Activated naive CD8-positive, alpha-beta T cell treated with anti-CD3 and anti-CD28 coated beads, Interleukin-2, amount 10 ng/mL, durations not matched to agents 7 days and 5 days (primary cell): ENCODE measurements around the gene PGAM2. TPM values are rescaled to one million over a fixed set of nuclear protein-coding genes. Genes with fewer than 3 reads are reported as not detected.

Source experiments
- ATAC-seq: fragments of 150-1000 bp; cut with Tn5 transposase; one replicate; pipeline ENCODE4 v1.10.0; 2021; ENCODE audit warnings: low read depth, moderate library complexity
- POLR2A ChIA-PET: fragments of 350-600 bp; sonication (Branson Sonifier 250); formaldehyde crosslinking; loops from one replicate; lab custom pipeline; 2021; ENCODE audit warnings: antibody characterized with exemption; lab: Charles Lee
- DNase-seq: peaks from one replicate; pipeline ENCODE4 v3.0.0; 2021
- H3K27ac Mint-ChIP-seq: one replicate; pipeline ENCODE4 v1.8.0; 2022; ENCODE audit warnings: mild to moderate bottlenecking, mixed read lengths
- H3K27me3 Mint-ChIP-seq: one replicate; pipeline ENCODE4 v1.8.0; 2022; ENCODE audit warnings: mild to moderate bottlenecking, moderate library complexity, mixed read lengths
- H3K36me3 Mint-ChIP-seq: one replicate; pipeline ENCODE4 v1.8.0; 2021; ENCODE audit warnings: mild to moderate bottlenecking, mixed read lengths
- H3K4me1 Mint-ChIP-seq: one replicate; pipeline ENCODE4 v1.8.0; 2021; ENCODE audit warnings: mixed read lengths
- H3K4me3 Mint-ChIP-seq: one replicate; pipeline ENCODE4 v1.8.0; 2022; ENCODE audit warnings: mild to moderate bottlenecking, moderate library complexity, mixed read lengths
- H3K9me3 Mint-ChIP-seq: one replicate; pipeline ENCODE4 v1.8.0; 2021; ENCODE audit warnings: mixed read lengths
- total RNA-seq, 2 experiments: library from RNA; stranded (reverse); gene quantifications; one replicate each; pipeline ENCODE4 v1.2.3, GENCODE V29; 2021

PGAM2 gene
- total RNA-seq, 2 experiments from 2014 or later: 0.74 to 2.1 TPM

DNA sequence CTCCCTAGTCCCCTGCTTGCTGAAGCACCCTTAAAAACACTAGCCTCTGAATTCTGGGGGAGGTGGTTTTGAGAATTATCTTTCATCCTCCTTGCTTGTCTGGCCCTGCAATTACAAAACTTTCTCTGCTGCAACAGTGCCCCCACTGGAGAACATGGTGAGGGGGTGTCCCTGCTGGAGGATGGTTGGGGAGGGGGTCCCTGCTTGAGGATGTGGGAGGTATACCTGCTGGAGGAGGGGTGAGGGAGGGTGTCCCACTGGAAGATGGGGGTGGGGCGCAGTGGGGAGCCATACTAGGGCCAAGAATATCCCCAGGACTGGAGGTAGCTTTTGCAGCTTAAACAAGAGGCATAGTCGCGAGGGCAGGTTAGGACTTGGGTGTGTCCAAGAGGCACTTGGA, 20.2 kb upstream of the PGAM2 start:
- no peak for ATAC-seq
- H3K27me3 Mint-ChIP-seq: no peaks in the 10 kb centered on the region
- no peaks in the 10 kb centered on the region for H3K9me3 Mint-ChIP-seq
- peaks cover 16% of the 10 kb centered on the region for H3K4me1 Mint-ChIP-seq
- H3K4me3 Mint-ChIP-seq: no peak overlapping the region
- H3K36me3 Mint-ChIP-seq: peaks cover 5% of the 10 kb centered on the region
- DNase-seq: no peak
- POLR2A ChIA-PET: interaction anchor here (0.6 to 1.4 kb wide), 2 partner anchors 12 to 41 kb away, joined by 3 to 4 read pairs; no protein-coding TSS in a partner anchor
- H3K27ac Mint-ChIP-seq: peak overlapping the region; percentile 36

DNA sequence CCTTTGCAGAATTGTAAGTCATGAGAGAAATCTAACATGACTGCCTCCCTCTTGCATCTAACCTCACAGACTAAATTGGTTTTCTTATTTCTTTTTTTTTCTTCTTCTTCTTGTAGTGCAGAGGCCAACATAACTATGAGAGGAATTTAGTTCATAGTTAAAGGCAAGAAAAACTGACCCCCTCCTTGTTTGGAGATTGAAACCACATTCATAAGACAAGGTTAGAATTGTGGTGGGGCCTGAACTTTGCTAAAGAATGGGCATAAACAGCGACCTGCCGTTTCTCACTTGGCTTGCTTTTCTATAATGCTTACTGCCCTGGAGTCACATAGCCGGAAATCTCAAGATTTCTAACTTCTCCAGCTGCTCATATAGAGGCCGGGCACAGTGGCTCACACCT, 19.3 kb upstream of the PGAM2 start:
- DNase-seq: no peak

DNA sequence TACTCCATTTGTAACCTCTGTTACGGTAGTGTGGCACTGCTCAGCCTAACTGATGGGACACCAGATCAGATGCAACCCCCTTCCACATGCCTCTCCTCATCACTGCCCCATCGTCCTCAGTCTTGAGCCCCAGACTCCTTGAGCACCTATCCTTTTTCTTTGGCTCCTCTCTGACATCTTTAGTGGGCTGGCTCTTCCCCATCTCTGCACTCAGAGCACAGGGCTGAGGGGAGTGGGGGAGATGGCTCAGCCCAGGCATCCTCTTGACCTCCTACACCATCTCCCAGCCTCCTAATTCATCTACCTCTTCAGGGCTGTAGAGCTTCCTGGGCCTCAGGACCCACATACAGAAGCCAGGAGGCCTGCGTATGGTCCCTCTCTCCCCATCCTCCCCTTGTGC, 18.4 kb upstream of the PGAM2 start:
- Mint-ChIP-seq H3K36me3 (peaks cover 5% of the 10 kb centered on the region), H3K27ac (peak overlapping the region; percentile 60), H3K9me3 (no peaks in the 10 kb centered on the region), H3K27me3 (no peaks in the 10 kb centered on the region), H3K4me3 (peak overlapping the region; percentile 48), H3K4me1 (peaks cover 19% of the 10 kb centered on the region)
- DNase-seq (no peak), ATAC-seq (no peak)
- POLR2A ChIA-PET: interaction anchor here (0.9 to 1.2 kb wide), 2 partner anchors 13 to 39 kb away, joined by 4 read pairs; partner anchors contain the start of gene DBNL

More for the DNA sequence above, 19.3 kb upstream of the PGAM2 start:
- POLR2A ChIA-PET: interaction anchor here (1.2 kb wide), 1 partner anchor 40 kb away, joined by 4 read pairs; the partner anchor contains the start of gene DBNL
- no peak overlapping the region for H3K27ac Mint-ChIP-seq
- H3K27me3 Mint-ChIP-seq: no peaks in the 10 kb centered on the region
- peaks cover 5% of the 10 kb centered on the region for H3K36me3 Mint-ChIP-seq
- peaks cover 16% of the 10 kb centered on the region for H3K4me1 Mint-ChIP-seq
- ATAC-seq: no peak
- H3K4me3 Mint-ChIP-seq: no peak overlapping the region
- H3K9me3 Mint-ChIP-seq: no peaks in the 10 kb centered on the region

DNA sequence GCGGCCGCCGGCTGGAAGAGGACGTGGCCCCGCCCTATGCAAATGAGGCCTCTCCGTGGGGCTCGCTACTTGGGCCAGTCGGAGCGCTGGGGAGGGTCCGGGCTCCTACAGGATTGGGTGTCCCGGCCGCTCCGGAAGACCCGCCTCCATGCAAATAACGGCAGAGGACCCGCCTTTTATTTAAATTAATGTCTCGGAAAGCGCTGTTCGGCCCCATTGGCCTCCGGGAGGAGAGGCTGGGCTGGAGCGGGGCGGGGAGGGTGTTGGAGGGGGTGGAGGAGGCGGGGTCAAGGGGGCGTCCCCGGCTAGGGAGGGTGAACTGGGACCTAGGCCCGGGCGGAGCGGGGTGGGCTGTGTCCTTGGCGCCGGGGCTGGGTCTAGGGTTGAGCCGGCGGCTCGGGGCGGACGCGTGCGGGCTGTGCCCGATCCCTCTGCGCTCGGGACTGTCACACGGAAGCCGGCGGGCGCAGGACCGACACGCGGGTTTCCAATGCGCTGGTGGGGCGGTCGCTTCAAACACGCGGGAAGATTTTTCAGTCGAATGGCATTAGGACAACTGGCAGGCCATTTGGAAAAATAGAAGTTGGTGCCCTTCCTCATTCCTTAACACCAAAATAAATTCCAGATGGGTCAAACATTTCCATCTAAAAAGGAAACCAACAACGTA, 17.3 kb upstream of the PGAM2 start:
- Mint-ChIP-seq H3K4me3 (peak overlapping the region; percentile 92), H3K4me1 (peaks cover 29% of the 10 kb centered on the region), H3K9me3 (no peaks in the 10 kb centered on the region), H3K27ac (peak overlapping the region; percentile 93), H3K36me3 (peaks cover 12% of the 10 kb centered on the region), H3K27me3 (no peaks in the 10 kb centered on the region)
- ATAC-seq (peak; percentile 95), DNase-seq (peak; percentile 93)
- POLR2A ChIA-PET: no interaction called here

DNA sequence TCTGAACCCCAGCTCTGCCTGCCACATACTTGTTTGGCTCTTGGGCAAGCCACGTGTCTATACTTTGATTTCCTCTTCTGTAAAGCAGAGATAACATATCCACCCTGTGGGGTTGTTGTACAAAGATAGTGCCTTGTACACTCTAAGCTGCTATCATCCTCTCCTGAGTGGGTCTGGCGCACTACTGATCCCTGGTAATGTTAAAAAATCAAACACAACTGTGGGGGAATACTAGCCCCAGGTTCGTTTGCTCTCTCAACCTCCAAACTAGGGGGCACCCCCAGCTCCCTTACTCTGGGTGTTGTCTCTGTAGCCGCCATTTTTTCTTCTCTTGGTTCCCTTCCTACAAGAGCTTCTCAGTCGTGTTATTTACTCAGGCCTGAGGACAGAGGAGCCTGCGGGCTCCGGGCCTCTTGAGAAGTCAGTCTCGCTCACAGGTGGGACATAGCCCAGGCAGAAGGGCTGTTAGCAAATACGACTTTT, 15.9 kb upstream of the PGAM2 start:
- no peaks in the 10 kb centered on the region for H3K9me3 Mint-ChIP-seq
- H3K4me3 Mint-ChIP-seq: peak overlapping the region; percentile 92
- peak overlapping the region; percentile 93 for H3K27ac Mint-ChIP-seq
- no peaks in the 10 kb centered on the region for H3K27me3 Mint-ChIP-seq
- peaks cover 14% of the 10 kb centered on the region for H3K36me3 Mint-ChIP-seq
- POLR2A ChIA-PET: interaction anchor here (0.6 to 1.9 kb wide), 17 partner anchors 9 to 897 kb away, joined by 3 to 20 read pairs (median 5); partner anchors contain the start of genes AEBP1, DBNL, PGAM2 and POLD2
- ATAC-seq (no peak), DNase-seq (peak; percentile 53)
- peaks cover 32% of the 10 kb centered on the region for H3K4me1 Mint-ChIP-seq

DNA sequence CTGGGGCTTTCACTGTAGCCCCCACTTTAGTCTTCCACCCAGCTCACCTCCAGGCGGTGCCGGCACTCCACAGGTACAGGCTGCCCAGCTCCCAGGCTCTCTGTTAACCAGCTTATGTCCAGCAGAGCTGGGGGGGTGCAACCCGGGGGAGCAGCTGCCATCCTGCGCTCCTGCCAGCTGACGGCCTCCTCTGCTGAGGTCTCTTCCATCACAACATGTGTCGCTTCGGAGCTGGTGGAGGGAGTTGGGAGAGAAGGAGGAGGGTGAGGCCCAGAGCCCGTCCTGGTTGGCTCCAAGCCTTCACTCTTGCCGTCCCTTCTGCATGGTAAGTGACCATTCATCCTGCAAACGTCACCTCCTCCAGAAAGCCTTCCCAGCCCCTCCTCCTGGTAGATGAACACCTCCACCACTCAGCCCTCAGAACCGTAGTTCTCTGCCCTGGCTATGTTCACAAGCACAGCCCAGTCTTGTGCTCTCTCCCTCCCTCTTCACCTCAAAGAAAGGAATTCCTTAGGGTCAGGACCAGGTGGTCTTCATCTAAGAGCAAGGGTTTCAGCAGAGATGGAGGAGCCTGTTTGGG, 15.4 kb upstream of the PGAM2 start:
- ATAC-seq: no peak

GRCh38 chr7:44080118-44080517, 14.8 kb upstream of the PGAM2 start:
- POLR2A ChIA-PET: interaction anchor here (1.7 to 1.9 kb wide), 6 partner anchors 14 to 121 kb away, joined by 5 to 20 read pairs (median 8); partner anchors contain the start of genes AEBP1, PGAM2, POLD2 and YKT6
- Mint-ChIP-seq H3K4me1 (peaks cover 32% of the 10 kb centered on the region), H3K27me3 (no peaks in the 10 kb centered on the region), H3K27ac (no peak overlapping the region), H3K36me3 (peaks cover 18% of the 10 kb centered on the region), H3K9me3 (no peaks in the 10 kb centered on the region), H3K4me3 (no peak overlapping the region)
- ATAC-seq: no peak
- no peak for DNase-seq

More for the DNA sequence above, 15.4 kb upstream of the PGAM2 start:
- H3K36me3 Mint-ChIP-seq: peaks cover 15% of the 10 kb centered on the region
- peak overlapping the region; percentile 92 for H3K4me3 Mint-ChIP-seq
- H3K27ac Mint-ChIP-seq: peak overlapping the region; percentile 93
- no peak for DNase-seq
- no peaks in the 10 kb centered on the region for H3K9me3 Mint-ChIP-seq
- H3K27me3 Mint-ChIP-seq: no peaks in the 10 kb centered on the region
- POLR2A ChIA-PET: interaction anchor here (0.8 to 1.9 kb wide), 15 partner anchors 9 to 897 kb away, joined by 3 to 20 read pairs (median 5); partner anchors contain the start of genes AEBP1, DBNL, PGAM2 and POLD2
- H3K4me1 Mint-ChIP-seq: peaks cover 32% of the 10 kb centered on the region

DNA sequence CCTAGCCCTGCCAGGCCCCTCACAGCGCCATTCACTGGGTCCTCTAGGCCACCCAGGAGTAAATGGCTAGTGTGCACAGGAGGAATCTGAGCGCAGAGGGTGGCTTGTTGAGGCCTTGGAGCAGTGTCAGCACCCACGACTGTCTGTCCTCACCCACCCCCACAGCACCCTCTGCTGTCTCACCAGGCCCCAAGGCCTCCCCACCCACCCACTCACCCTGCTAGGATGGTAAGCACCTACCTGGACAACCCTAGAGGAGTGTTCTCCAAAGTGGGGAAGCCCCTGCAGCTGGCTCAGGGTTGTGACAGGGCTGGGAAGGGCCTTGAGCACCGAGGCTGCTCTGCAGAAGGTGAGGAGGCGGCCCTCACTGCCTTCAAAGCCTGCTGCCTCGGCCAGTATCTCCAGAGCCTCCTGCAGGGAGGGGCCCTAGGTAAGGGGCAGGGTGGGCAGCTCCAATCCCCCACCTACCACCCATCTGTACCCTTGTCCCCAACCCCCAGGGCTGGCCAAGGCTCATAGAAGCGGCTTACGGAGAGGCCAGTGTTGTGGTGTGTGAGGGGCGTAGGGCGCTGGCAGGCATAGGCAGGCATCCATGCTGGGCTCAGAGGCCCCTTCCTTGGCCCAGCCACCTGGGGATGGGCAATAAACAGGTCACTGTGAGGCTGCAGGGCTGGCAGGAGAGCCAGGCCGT, 14.1 kb upstream of the PGAM2 start:
- Mint-ChIP-seq H3K27me3 (no peaks in the 10 kb centered on the region), H3K9me3 (no peaks in the 10 kb centered on the region), H3K27ac (no peak overlapping the region), H3K4me3 (no peak overlapping the region), H3K4me1 (peaks cover 34% of the 10 kb centered on the region), H3K36me3 (peaks cover 18% of the 10 kb centered on the region)
- ATAC-seq: no peak
- no peak for DNase-seq
- POLR2A ChIA-PET: interaction anchor here (1.8 kb wide), 1 partner anchor 23 kb away, joined by 5 read pairs; no protein-coding TSS in a partner anchor

GRCh38 chr7:44078521-44078920, 13.2 kb upstream of the PGAM2 start:
- no peaks in the 10 kb centered on the region for H3K27me3 Mint-ChIP-seq
- peaks cover 19% of the 10 kb centered on the region for H3K36me3 Mint-ChIP-seq
- peaks cover 34% of the 10 kb centered on the region for H3K4me1 Mint-ChIP-seq
- no peaks in the 10 kb centered on the region for H3K9me3 Mint-ChIP-seq
- ATAC-seq (no peak), DNase-seq (no peak)
- POLR2A ChIA-PET: interaction anchor here (0.7 to 1.2 kb wide), 2 partner anchors 16 to 33 kb away, joined by 3 read pairs; no protein-coding TSS in a partner anchor
- peak overlapping the region; percentile 60 for H3K27ac Mint-ChIP-seq
- peak overlapping the region; percentile 17 for H3K4me3 Mint-ChIP-seq

- Mint-ChIP-seq H3K27ac (peak overlapping the region; percentile 54), H3K36me3 (peaks cover 19% of the 10 kb centered on the region), H3K4me1 (peaks cover 29% of the 10 kb centered on the region), H3K4me3 (peak overlapping the region; percentile 36), H3K27me3 (no peaks in the 10 kb centered on the region), H3K9me3 (no peaks in the 10 kb centered on the region)
- ATAC-seq (no peak), DNase-seq (no peak)
- POLR2A ChIA-PET: interaction anchor here (1.2 kb wide), 1 partner anchor 15 kb away, joined by 3 read pairs; no protein-coding TSS in a partner anchor
Measured at GRCh38 chr7:44077681-44078091, 12.3 kb upstream of the PGAM2 start.

DNA sequence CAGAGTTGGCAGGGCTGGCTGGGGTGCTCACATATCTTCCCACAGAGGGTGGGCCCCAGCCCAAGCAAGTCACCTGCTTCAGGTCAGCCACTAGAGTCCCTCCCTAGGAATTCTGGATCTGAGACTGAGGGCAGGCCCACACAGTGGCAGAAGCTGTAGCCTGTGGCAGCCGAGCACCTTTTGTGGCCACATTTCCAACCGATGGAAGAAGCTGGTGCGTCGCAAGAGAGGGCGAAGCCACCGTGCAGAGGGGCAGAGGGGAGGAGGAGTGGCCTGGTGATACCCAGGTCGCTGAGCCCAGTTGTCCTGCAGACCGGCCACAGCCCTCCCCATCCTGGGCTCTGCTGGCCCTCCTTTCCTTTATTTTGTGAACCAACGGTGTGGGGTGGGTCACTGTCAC, 11.7 kb upstream of the PGAM2 start:
- no peak for ATAC-seq
- no peak overlapping the region for H3K4me3 Mint-ChIP-seq
- peaks cover 35% of the 10 kb centered on the region for H3K4me1 Mint-ChIP-seq
- no peaks in the 10 kb centered on the region for H3K9me3 Mint-ChIP-seq
- H3K27me3 Mint-ChIP-seq: no peaks in the 10 kb centered on the region
- peak overlapping the region; percentile 51 for H3K27ac Mint-ChIP-seq
- no peak for DNase-seq
- POLR2A ChIA-PET: no interaction called here
- peaks cover 19% of the 10 kb centered on the region for H3K36me3 Mint-ChIP-seq

- DNase-seq (no peak), ATAC-seq (no peak)
- H3K4me1 Mint-ChIP-seq: peaks cover 36% of the 10 kb centered on the region
- no peak overlapping the region for H3K4me3 Mint-ChIP-seq
- H3K27me3 Mint-ChIP-seq: no peaks in the 10 kb centered on the region
- H3K27ac Mint-ChIP-seq: no peak overlapping the region
- POLR2A ChIA-PET: interaction anchor here (1.2 to 1.4 kb wide), 3 partner anchors 12 to 47 kb away, joined by 3 read pairs; partner anchors contain the start of gene POLD2
- H3K9me3 Mint-ChIP-seq: no peaks in the 10 kb centered on the region
- H3K36me3 Mint-ChIP-seq: peaks cover 19% of the 10 kb centered on the region
Measured at GRCh38 chr7:44076101-44076895, 10.9 kb upstream of the PGAM2 start.
